Vagina (tissue), 2 donors: Measurements from ENCODE around the gene SERPINE3. TPM values are rescaled to one million over a fixed set of nuclear protein-coding genes. Genes with fewer than 3 reads are reported as not detected.

Source experiments
- DNase-seq, 2 donors: peaks; one replicate each; pipeline ENCODE4 v3.0.0-alpha.2; 2017; ENCODE audit errors: extremely low spot score in 2 of 2
- H3K27ac ChIP-seq: fragments of 200-600 bp; sonication (generic); one replicate; pipeline ENCODE4 v1.5.1; 2019
- H3K27me3 ChIP-seq: fragments of 200-600 bp; sonication (generic); one replicate; pipeline ENCODE4 v1.5.1; 2019
- H3K36me3 ChIP-seq, 2 donors: fragments of 200-600 bp; sonication (generic); one replicate each; pipeline ENCODE4 v1.5.1; 2017 to 2019
- H3K4me1 ChIP-seq: fragments of 200-600 bp; sonication (generic); one replicate; pipeline ENCODE4 v1.5.1; 2019
- H3K4me3 ChIP-seq, 2 donors: fragments of 200-600 bp; sonication (generic); 1 replicate in 1 of 2; 2 replicates in 1 of 2; pipeline ENCODE4 v1.5.1; 2016 to 2019
- H3K9me3 ChIP-seq: fragments of 200-600 bp; sonication (generic); one replicate; pipeline ENCODE4 v1.5.1; 2019
- POLR2A ChIP-seq, 2 donors: fragments of 450-650 bp; IDR thresholded peaks; one replicate each; pipeline ENCODE4 v1.6.1; 2017; ENCODE audit warnings: antibody characterized with exemption in 2 of 2, mild to moderate bottlenecking in 2 of 2, moderate library complexity in 2 of 2
- POLR2AphosphoS5 ChIP-seq, 2 donors: sonication (generic); formaldehyde crosslinking; IDR thresholded peaks; one replicate each; pipeline ENCODE4 v1.9.0; 2017; ENCODE audit warnings: antibody characterized with exemption in 2 of 2, mild to moderate bottlenecking in 2 of 2, low read depth in 1 of 2; ENCODE audit not compliant: insufficient read depth in 1 of 2
- intact Hi-C: fragments of 100-400 bp; cut with DNase I; formaldehyde crosslinking; loops from one replicate; pipeline ENCODE4 v1.15.1; 2023
- total RNA-seq: library from RNA; depleted of rRNA; stranded (reverse); fragments of >200 nt; gene quantifications from one replicate; pipeline ENCODE4 v1.2.3, GENCODE V29; 2016
- TF ChIP-seq, protein P1 (sequence below), 3 experiments: fragments of 450-650 bp in 2 of 3; fragments of 200-600 bp in 1 of 3; sonication (generic) in 1 of 3; IDR thresholded peaks; one replicate each; pipeline ENCODE4 v1.5.1; 2017 to 2019; ENCODE audit warnings: antibody characterized with exemption in 3 of 3, mild to moderate bottlenecking in 2 of 3, moderate library complexity in 2 of 3

Gene SERPINE3
- total RNA-seq, 1 donor from 2014 or later = not detected

DNA sequence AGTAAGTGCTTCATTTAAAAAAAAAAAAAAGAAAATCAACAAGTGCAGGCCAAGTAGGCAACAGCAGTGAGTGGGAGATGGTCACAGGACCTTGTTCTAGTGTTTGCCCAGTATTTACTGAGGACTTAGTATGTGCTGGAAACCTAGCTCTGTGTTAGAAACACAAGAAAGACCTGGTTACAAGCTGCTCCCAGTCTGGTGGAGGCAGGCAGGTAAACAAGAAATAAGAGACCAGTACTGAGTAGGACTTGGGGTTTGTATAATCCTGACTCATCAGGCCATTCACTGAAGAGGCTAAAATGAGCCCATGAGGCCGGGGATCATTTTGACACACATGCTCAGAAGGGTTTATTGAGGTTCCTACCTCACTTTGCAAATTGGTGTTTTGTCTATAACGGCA lies 21.5 kb upstream of the SERPINE3 start:
- peak in 1 of 2 donors; percentile 12 for DNase-seq
- no peak overlapping the region for H3K27ac ChIP-seq
- H3K36me3 ChIP-seq = no peaks in the 10 kb centered on the region
- no peaks in the 10 kb centered on the region for H3K4me1 ChIP-seq
- intact Hi-C loops = no loop called here
- H3K4me3 ChIP-seq = no peak overlapping the region
- no peaks in the 10 kb centered on the region for H3K27me3 ChIP-seq
- no peak for TF ChIP-seq POLR2AphosphoS5 (IDR thresholded peaks at IDR 0.05; ENCODE audit: insufficient read depth in 1 of 2, low read depth in 1 of 2)
- no peaks in the 10 kb centered on the region for H3K9me3 ChIP-seq

DNA sequence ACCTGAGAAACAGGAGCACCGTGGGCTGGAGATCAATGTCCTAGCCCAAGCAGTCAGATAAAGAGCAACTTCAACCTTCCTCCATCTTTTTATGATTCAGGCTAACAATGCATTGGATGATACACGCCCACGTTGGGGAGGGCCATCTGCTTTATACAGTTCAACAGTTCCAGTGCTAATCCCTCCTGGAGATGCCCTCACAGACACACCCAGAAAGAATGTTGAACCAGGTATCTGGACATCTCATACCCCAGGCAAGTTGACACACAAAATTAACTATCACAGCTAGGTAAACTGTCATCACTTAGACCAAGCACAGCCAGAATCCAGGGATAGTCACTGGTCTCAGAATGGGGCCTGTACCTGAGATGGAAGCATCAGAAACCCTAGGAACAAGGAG lies 20.6 kb upstream of the SERPINE3 start:
- Histone ChIP-seq H3K4me1 (no peaks in the 10 kb centered on the region), H3K4me3 (no peak overlapping the region), H3K27ac (no peak overlapping the region), H3K36me3 (no peaks in the 10 kb centered on the region), H3K9me3 (no peaks in the 10 kb centered on the region), H3K27me3 (no peaks in the 10 kb centered on the region)
- intact Hi-C loops = no loop called here
- no peak for TF ChIP-seq POLR2A (IDR thresholded peaks at IDR 0.05)
- peak in 1 of 2 donors; percentile 31 for DNase-seq

DNA sequence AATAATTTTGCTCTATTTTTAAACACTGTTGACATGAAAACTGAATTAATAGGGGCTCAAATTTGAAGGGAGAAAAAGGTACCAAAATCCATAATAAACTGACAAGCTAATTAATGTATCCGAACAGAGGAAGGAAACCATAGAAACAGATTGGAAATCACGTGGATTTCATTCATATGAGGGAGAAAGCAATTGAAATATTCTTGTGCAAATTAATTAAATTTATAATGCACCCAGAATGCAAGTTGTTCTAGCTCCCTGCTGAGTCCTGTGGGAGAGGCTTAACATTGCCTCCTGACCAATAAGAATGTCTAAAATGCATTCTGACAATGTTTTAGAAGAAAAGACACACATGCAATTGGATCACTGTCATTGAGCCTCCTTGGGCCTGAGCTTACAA lies 17.7 kb upstream of the SERPINE3 start:
- Histone ChIP-seq H3K4me3 (no peak overlapping the region), H3K9me3 (no peaks in the 10 kb centered on the region), H3K27ac (no peak overlapping the region), H3K27me3 (no peaks in the 10 kb centered on the region), H3K36me3 (no peaks in the 10 kb centered on the region), H3K4me1 (no peaks in the 10 kb centered on the region)
- intact Hi-C loops = no loop called here
- DNase-seq = no peak
- TF ChIP-seq, protein P1, sequence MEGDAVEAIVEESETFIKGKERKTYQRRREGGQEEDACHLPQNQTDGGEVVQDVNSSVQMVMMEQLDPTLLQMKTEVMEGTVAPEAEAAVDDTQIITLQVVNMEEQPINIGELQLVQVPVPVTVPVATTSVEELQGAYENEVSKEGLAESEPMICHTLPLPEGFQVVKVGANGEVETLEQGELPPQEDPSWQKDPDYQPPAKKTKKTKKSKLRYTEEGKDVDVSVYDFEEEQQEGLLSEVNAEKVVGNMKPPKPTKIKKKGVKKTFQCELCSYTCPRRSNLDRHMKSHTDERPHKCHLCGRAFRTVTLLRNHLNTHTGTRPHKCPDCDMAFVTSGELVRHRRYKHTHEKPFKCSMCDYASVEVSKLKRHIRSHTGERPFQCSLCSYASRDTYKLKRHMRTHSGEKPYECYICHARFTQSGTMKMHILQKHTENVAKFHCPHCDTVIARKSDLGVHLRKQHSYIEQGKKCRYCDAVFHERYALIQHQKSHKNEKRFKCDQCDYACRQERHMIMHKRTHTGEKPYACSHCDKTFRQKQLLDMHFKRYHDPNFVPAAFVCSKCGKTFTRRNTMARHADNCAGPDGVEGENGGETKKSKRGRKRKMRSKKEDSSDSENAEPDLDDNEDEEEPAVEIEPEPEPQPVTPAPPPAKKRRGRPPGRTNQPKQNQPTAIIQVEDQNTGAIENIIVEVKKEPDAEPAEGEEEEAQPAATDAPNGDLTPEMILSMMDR (IDR thresholded peaks at IDR 0.05) = no peak
- TF ChIP-seq POLR2A (IDR thresholded peaks at IDR 0.05) (no peak), POLR2AphosphoS5 (IDR thresholded peaks at IDR 0.05; ENCODE audit: insufficient read depth in 1 of 2, low read depth in 1 of 2) (no peak)

- peak in 1 of 2 donors; percentile 81 for DNase-seq
- Histone ChIP-seq H3K27me3 (no peaks in the 10 kb centered on the region), H3K36me3 (no peaks in the 10 kb centered on the region), H3K4me1 (no peaks in the 10 kb centered on the region), H3K9me3 (no peaks in the 10 kb centered on the region), H3K4me3 (no peak overlapping the region), H3K27ac (no peak overlapping the region)
- no peak for TF ChIP-seq POLR2AphosphoS5 (IDR thresholded peaks at IDR 0.05; ENCODE audit: insufficient read depth in 1 of 2, low read depth in 1 of 2)
- intact Hi-C loops = no loop called here
Observed at GRCh38 chr13:51322826-51323225, 16.7 kb upstream of the SERPINE3 start.

DNA sequence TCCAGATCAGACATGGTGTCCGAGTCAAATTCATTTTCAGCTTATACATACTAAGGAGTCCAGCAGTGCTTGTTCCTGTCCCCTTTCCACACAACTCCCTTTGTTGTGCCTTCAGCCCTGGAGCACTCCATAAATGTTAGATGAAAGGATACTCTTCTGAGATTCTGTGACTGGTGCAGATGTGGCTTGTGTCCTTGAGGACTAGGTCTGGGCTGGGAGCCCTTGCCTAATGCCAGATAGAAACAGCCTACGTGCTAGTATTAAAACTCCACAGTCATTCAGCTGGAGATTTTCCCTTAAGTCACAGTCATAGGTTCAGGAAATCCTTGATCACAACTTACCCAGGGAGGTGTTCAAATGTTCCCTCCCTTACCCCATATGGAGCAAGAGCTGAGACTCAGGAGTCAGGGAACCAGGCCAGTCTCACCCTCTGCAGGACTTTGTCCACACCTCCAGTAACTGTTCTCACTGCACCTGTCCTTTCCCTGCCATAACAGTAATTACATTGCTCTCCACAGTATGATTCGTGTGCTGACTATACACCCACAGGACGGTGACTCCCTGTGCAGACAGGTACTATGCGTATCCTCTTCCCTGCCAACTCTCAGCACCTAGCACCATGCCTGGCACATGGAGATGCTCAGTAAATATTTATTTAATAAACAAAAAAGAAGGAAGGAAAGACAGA lies 15.5 kb upstream of the SERPINE3 start:
- DNase-seq = peak in 1 of 2 donors; percentile 37
- H3K36me3 ChIP-seq = no peaks in the 10 kb centered on the region
- no peaks in the 10 kb centered on the region for H3K27me3 ChIP-seq
- TF ChIP-seq, protein P1 (IDR thresholded peaks at IDR 0.05) = no peak
- TF ChIP-seq POLR2A (IDR thresholded peaks at IDR 0.05) = no peak
- no peak for TF ChIP-seq POLR2AphosphoS5 (IDR thresholded peaks at IDR 0.05; ENCODE audit: insufficient read depth in 1 of 2, low read depth in 1 of 2)
- H3K4me1 ChIP-seq = no peaks in the 10 kb centered on the region
- intact Hi-C loops = no loop called here
- no peaks in the 10 kb centered on the region for H3K9me3 ChIP-seq
- H3K27ac ChIP-seq = no peak overlapping the region
- H3K4me3 ChIP-seq = no peak overlapping the region

- Histone ChIP-seq H3K4me1 (no peaks in the 10 kb centered on the region), H3K27ac (no peak overlapping the region), H3K36me3 (no peaks in the 10 kb centered on the region), H3K4me3 (no peak overlapping the region), H3K9me3 (no peaks in the 10 kb centered on the region), H3K27me3 (no peaks in the 10 kb centered on the region)
- TF ChIP-seq POLR2AphosphoS5 (IDR thresholded peaks at IDR 0.05; ENCODE audit: insufficient read depth in 1 of 2, low read depth in 1 of 2) = no peak
- no peak for TF ChIP-seq POLR2A (IDR thresholded peaks at IDR 0.05)
- TF ChIP-seq, protein P1 (IDR thresholded peaks at IDR 0.05) = no peak
- DNase-seq = no peak
- intact Hi-C loops = no loop called here
Observed at GRCh38 chr13:51324714-51325420, 14.6 kb upstream of the SERPINE3 start.
